Activated CD4-positive, CD25-positive, alpha-beta regulatory T cell treated with anti-CD3 and anti-CD28 coated beads, Interleukin-2, amount 50 U/mL, for 72 hours (primary cell): ENCODE measurements around the gene AJAP1.
"Not testable (repeated sequence)": the region's sequence is repeated elsewhere in the genome, so short reads cannot be mapped to it uniquely, and the experiment has no call there.

Source experiments
- DNase-seq: peaks from one replicate; pipeline ENCODE4 v3.0.0; 2021

The AJAP1 gene

GRCh38 chr1:4658643-4659628, 4.5 kb downstream of the AJAP1 start:
- DNase-seq = no peak

- DNase-seq = no peak
Measured at GRCh38 chr1:4660917-4661594, 6.6 kb downstream of the AJAP1 start.

GRCh38 chr1:4661595-4661917, 7.1 kb downstream of the AJAP1 start:
- DNase-seq = no peak

DNA sequence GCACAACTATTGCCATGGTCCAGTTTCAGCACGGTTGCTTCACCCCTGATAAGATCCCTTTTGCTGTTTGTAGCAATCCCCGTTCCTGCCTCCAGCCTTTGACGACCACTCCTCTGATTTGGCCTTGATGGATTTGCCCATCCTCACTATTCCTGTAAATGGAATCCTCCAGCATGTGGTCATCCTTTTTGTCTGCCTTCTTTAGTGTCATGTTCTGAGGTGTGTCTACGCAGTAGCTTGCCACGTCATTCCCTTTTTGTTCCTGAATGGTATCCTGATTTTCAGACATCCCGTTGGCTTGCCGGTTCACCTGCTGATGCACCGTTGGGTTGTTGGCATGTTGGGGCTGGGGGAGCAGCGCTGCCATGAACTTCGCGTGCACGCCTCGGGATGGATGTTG, 7.8 kb downstream of the AJAP1 start:
- no peak for DNase-seq

DNA sequence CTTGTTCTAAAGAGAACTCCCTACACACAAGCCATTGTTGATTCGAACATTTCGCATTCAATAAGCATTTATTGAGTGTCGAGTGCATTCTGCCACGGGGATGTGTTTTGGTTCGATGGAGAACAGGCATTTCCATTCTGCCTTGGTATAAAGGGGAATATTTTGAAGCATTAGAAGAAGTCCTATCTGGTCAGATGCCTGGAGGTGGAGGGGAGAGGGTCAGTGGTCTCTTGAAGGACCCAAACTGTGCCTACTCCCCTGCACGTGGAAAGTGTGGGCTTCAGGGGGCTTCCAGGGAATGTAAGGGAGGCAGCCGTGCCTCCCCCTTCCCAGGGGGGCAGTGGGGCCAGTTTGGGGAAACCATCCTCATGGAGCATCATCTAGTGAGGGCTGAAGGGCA, 8.3 kb downstream of the AJAP1 start:
- DNase-seq = no peak

GRCh38 chr1:4664095-4664494, 9.7 kb downstream of the AJAP1 start:
- no peak for DNase-seq

- no peak for DNase-seq
Measured at GRCh38 chr1:4664606-4665005, 10.2 kb downstream of the AJAP1 start.

GRCh38 chr1:4665456-4665855, 11.0 kb downstream of the AJAP1 start:
- DNase-seq = no peak

- DNase-seq = not testable (repeated sequence)
Measured at GRCh38 chr1:4666683-4667082, 12.3 kb downstream of the AJAP1 start.

DNA sequence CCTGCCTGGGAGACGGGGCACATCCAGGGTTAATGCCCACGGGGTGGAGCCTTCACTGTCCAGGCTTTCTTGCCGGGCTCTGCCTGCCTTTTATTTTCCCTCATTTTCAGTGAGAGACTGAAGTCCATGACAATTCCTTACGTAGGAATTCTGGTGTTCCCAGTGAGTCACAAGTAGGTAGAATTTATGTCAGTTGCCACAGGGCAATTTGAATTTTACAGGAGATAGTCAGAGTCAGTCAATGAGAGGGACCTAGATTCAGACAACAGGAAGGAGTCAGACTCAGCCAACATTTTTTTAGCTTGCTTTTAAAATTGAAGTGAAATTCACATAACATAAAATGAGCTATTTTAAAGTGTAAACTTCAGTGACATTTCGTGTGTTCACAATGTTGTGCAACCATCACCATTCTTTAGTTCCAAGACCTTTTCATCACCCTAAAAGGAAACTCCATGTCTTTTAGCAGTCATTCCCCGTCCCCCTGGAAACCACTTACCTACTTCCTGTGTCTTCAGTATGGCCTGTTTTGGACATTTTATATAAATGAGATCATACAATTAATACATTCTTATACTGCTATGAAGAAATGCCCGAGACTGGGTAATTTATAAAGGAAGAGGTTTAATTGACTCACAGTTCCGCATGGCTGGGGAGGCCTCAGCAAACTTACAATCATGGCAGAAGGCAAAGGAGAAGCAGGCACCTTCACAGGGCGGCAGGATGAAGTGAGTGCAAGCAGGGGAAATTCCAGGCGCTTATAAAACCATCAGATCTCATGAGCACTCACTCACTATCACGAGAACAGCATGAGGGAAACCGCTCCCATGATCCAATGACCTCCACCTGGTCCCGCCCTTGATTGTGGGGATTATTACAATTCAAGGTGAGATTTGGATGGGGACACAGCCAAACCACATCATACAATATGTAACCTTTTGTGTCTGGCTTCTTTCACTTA, 14.6 kb downstream of the AJAP1 start:
- DNase-seq = no peak

- no peak for DNase-seq
Measured at GRCh38 chr1:4670265-4670664, 15.9 kb downstream of the AJAP1 start.

DNA sequence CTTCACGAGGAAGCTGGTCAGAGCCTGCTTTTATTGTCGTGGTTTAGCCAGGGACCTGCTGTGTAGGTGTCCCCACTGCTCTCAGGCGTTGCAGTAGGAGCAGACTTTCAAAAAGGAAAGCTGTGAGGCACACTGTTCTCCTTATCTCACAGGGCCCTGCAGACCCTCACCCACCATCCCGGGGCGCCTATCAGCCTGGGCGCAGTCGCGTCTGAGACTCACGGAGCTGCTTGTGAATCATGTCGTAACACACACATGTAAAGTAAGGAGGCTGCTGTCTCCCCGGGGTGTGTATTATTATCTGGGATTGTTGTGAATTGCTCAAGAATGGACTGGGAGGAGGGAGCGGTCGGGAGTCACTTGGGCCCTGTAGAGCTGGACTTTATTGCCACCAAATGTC, 17.4 kb downstream of the AJAP1 start:
- DNase-seq = no peak

- DNase-seq = no peak
Measured at GRCh38 chr1:4673494-4673893, 19.1 kb downstream of the AJAP1 start.

- no peak for DNase-seq
Measured at GRCh38 chr1:4674117-4674516, 19.7 kb downstream of the AJAP1 start.

DNA sequence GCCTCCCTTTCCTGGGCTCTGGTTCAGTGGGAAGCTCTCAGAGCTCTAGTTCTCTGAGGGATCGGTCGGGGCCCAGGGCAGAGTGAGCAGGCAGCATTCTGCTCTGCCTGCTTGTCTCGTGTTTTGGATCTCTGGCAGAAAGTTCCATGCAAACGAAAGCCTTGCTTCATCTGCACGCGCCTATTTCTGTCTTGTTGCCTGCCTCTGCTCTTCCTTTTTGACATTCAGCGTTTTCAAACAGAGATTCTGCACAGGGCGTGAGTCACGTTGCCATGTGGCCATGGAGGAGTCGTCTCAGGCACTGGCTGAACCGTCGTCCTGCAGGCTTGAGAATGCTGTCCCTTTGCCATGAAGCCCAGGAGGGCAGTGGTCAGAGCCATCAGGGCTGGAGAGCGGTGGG, 20.3 kb downstream of the AJAP1 start:
- no peak for DNase-seq

GRCh38 chr1:4675454-4676186, 21.2 kb downstream of the AJAP1 start:
- DNase-seq = no peak

DNA sequence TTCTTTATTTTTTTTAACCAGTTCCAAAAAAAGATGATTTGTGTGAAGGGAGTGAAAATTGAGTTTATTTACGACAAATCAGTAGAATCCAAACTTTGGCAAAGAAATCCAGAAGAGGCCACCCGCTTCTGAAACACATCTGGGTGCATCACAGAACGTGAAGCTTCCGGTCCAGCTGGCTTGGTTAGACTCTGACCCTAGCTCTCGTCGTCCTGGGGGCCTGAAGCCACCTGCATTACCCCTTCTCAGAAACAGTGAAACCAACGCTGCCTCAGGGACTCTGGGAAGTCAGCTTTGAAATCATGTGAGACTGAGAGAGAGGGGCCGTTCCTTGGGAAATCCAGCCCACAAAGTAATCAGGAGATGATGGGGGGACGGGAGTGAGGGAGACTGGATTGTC, 21.8 kb downstream of the AJAP1 start:
- no peak for DNase-seq

DNA sequence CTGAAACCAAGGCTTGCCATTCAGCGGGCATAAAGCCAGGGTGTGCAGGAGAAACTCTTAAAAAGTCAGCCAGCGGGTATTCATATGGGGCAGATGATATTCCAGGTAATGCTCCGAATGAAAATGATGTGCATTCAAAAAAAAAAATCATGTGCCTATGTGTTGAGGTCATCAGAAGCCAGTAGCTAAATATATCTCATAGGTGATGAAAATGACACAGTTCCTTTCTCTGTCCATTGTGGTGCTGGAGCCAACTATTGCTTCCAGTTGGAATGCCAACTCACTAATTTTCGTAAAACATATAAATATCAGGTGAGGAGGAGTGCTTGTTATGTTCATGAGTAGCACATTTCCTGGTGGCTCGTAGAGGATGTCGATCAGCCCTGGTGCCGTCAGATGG, 23.2 kb downstream of the AJAP1 start:
- no peak for DNase-seq

GRCh38 chr1:4678066-4678717, 23.8 kb downstream of the AJAP1 start:
- DNase-seq = no peak

DNA sequence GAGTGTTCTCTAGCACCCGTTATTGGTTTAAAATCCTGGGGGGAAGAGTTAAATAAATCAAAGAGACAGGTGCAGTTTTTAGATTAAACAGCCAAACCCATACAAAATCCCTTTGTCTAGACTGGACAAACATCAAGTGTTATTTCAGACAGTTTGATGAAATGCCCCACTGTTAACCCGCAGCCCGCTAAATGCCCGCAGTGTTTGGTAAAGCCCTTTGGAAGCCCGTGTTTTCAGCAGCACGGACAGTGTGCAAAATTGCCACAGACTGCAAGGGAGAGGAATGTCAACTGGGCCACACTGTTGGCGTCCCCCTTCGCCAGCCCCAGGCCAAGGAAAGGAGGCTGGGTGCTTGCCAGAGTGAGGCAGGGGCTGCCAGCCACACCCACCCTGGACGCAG, 26.6 kb downstream of the AJAP1 start:
- DNase-seq = no peak

DNA sequence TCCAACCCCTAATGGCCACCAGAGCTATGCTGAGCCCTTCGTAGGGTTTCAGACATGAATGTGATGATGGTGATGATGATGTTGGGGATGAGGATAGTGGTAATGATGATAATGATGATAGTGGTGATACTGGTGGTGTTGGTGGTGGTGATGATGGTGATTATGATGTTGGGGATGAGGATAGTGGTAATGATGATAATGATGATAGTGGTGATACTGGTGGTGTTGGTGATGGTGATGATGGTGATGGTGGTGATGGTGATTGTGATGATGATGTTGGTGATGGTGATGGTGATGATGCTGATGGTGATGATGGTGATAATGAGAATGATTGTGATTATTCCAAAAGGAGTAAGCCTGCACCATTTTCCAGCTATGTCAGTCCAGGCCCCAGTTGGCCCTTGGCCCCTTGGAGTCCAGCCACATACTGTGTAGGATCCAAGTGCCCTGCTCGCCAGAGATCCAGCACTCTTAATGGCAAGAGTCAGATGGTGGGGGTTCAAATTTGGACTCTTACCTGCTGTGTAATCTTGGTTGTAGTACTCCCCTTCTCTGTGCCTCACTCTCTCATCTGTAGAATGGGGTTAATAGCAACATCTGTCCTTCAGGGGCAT, 28.3 kb downstream of the AJAP1 start:
- no peak for DNase-seq

DNA sequence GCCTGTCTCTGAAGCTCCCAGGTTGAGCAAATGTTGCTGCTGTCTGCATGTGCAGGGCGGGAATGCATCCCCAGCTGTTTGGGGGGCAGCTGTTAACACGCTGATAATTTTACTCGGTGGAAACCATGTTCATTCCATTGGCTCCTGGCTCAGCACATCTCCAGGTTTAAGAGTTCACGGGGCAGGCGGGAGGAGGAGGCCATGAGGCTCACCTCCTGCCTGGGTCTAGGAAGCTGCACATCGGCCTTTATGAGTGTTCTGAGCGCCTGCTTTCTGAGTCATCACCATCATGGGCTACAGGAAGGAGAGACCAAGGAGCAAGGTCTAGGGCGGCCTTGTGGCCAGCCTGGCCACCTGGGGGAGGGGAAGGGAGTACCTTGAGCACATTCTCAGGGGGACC, 29.7 kb downstream of the AJAP1 start:
- no peak for DNase-seq
